Measurements from ENCODE around the gene EFNA1. TPM values are rescaled to one million over a fixed set of nuclear protein-coding genes. Genes with fewer than 3 reads are reported as not detected.

Gene EFNA1
- total and polyA plus RNA-seq, 2 experiments from 2014 or later: 3.2 to 5.1 TPM

DNA sequence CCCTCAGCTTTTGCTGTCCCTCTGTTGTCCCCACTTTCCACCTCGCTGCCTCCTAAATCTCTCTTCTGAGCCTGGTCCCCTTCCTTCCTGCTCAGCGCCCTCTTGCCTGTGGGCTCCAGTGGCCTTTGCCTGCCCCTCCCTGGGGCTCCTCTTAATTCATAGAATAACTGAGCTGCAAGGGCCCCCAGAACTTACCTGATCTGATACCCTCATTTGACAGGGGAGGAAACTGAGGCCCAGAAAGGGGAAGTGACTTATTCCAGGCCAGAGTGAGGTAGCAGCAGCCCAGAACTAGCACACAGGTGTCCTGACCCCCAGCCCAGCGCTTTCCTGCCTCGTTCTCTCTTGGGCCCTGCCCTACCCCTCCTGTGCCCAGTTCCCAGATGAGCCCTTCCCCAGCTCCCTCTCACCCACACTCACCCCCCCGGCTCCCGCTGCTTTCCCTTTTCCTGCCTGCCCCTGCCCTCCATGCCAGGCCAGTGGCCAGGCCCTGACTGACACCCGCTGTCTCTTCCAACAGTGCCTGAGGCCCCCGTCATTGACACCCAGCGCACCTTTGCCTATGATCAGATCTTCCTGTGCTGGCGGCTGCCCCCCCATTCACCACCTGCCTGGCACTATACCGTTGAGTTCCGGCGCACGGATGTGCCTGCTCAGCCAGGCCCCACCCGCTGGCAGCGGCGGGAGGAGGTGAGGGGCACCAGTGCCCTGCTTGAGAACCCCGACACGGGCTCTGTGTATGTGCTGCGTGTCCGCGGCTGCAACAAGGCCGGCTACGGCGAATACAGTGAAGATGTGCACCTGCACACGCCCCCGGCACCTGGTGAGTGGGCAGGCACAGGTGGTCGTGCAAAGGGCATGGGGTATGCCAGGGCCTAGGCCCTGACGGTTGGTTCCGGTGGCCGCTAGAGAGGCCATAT, 51.7 kb downstream of the EFNA1 start:
- peaks cover 20% of the 10 kb centered on the region; the same call in 1 of the 2 replicates for H3K36me3 ChIP-seq (ENCODE audit: insufficient read depth)
- H3K4me3 ChIP-seq: no peak overlapping the region
- peaks cover 17% of the 10 kb centered on the region for H3K4me1 Mint-ChIP-seq
- H3K27ac ChIP-seq (ENCODE audit: low read depth): no peak overlapping the region
- no peak for DNase-seq (ENCODE audit: low spot score)
- H3K27me3 ChIP-seq (ENCODE audit: insufficient read depth): no peaks in the 10 kb centered on the region
- H3K27me3 Mint-ChIP-seq (ENCODE audit: insufficient read depth, low read depth, poor library complexity): peaks cover 4% of the 10 kb centered on the region
- H3K27ac Mint-ChIP-seq: no peak overlapping the region
- no peak overlapping the region for H3K4me3 Mint-ChIP-seq
- no peak overlapping the region for H2AFZ ChIP-seq
- no peak for ATAC-seq
- H3F3A ChIP-seq (replicated peaks; ENCODE audit: low read depth): peaks cover 7% of the 10 kb centered on the region; the same call in 1 of the 2 replicates
- no peaks in the 10 kb centered on the region; the same call in 2 of the 3 replicates for H3K9me3 Mint-ChIP-seq
- H3K79me2 ChIP-seq (replicated peaks; ENCODE audit: insufficient read depth): 0 out of 2 replicates have a peak, but pooled peaks cover 3% of the 10 kb centered on the region
- peaks cover 57% of the 10 kb centered on the region for H3K36me3 Mint-ChIP-seq (ENCODE audit: low read depth)
- H3K4me1 ChIP-seq (ENCODE audit: insufficient read depth): peaks cover 10% of the 10 kb centered on the region; the same call in 1 of the 2 replicates
- H3K4me2 ChIP-seq: no peak overlapping the region
- no peaks in the 10 kb centered on the region for H4K20me1 ChIP-seq (replicated peaks; ENCODE audit: insufficient read depth)
- H3K9me2 ChIP-seq (ENCODE audit: insufficient read depth): no peaks in the 10 kb centered on the region
- no peak for TF ChIP-seq ETS1 (IDR thresholded peaks at IDR 0.05)
- TF ChIP-seq POLR2AphosphoS5 (IDR thresholded peaks at IDR 0.05; ENCODE audit: low read depth): no peak
- no peak for TF ChIP-seq ZNF462 (CRISPR knock-in tag; IDR thresholded peaks at IDR 0.05)
- no peak for TF ChIP-seq JUNB (IDR thresholded peaks at IDR 0.05; ENCODE audit: unreplicated experiment)
- TF ChIP-seq ZNF331 (CRISPR knock-in tag; IDR thresholded peaks at IDR 0.05; ENCODE audit: low read depth): no peak
- no peak for TF ChIP-seq NANOG (IDR thresholded peaks at IDR 0.05; ENCODE audit: borderline replicate concordance)

All from GM23338 (cell line).